ENCODE data around the gene KRTAP20-2. TPM values are rescaled to one million over a fixed set of nuclear protein-coding genes. Genes with fewer than 3 reads are reported as not detected.

KRTAP20-2 gene
- total and polyA plus RNA-seq, 10 of the 15 experiments (the other 5 are each of a cell fraction or from before 2014, with no cell fraction given): not detected

DNA sequence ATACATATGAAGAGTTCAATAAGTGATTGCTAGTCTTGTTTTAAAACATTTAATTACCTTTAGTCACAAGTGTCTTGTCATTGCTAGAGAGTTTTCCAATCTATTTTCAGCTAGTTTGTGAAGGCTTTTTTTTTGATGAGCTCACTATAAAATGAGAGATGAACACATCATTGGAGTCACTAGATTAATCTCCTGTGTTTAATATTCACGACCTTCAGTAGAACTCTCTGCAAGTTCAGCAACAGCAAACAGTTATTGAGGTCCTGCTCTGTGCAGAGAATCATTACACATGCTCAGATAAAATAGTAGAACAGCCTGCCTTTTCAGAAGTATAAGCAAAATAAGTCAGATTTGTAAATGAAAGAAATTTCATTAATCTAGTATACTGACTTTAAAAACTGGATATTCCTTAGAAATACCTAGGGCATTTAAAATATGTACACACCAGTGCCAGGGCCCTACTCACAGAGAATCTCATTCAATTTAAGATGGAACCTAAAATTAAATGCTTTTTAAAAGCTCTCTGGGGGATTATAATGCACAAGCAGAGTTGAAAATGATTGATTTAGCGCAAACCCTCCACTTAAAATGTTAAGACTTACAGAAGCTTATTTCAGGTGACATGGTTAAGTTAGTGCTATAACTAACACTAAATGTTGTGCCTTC lies 38.1 kb downstream of the KRTAP20-2 start:
- Histone ChIP-seq H3K9ac (ENCODE audit: control insufficient read depth, insufficient read depth, low read length) (no peak overlapping the region), H3K4me2 (ENCODE audit: control insufficient read depth, insufficient read depth) (no peak overlapping the region), H3K4me3 (no peak overlapping the region), H3K27me3 (replicated peaks in 1 of 2; ENCODE audit: control insufficient read depth in 2 of 2, insufficient read depth in 2 of 2, low read length in 1 of 2) (no peaks in the 10 kb centered on the region), H4K20me1 (ENCODE audit: control insufficient read depth, insufficient read depth) (no peaks in the 10 kb centered on the region), H2AFZ (ENCODE audit: control insufficient read depth, low read depth, low read length) (no peak overlapping the region), H3K9me3 (replicated peaks; ENCODE audit: control insufficient read depth, insufficient read depth, low read length) (no peaks in the 10 kb centered on the region; the same call in 2 of the 3 replicates), H3K79me2 (ENCODE audit: control insufficient read depth, insufficient read depth, low read length) (no peaks in the 10 kb centered on the region), H3K36me3 (ENCODE audit: control insufficient read depth in 2 of 2, insufficient read depth in 2 of 2, low read length in 1 of 2) (no peaks in the 10 kb centered on the region), H3K27ac (ENCODE audit: control insufficient read depth, insufficient read depth) (no peak overlapping the region), H3K4me1 (ENCODE audit: control insufficient read depth, insufficient read depth, low read length) (no peaks in the 10 kb centered on the region)
- intact Hi-C loops (cut with micrococcal nuclease; ENCODE audit: unreplicated experiment) (no loop called here), in situ Hi-C loops (cut with MboI) (no loop called here)
- SMC1A ChIA-PET (ENCODE audit: uncharacterized antibody, unreplicated experiment): no interaction called here
- POLR2A ChIA-PET: no interaction called here
- no TSS peak for BruUV-seq (replicated peaks)
- no peak for ATAC-seq
- TF ChIP-seq CBX5 (IDR thresholded peaks at IDR 0.05; ENCODE audit: low read depth): no peak
- TF ChIP-seq HDAC2 (IDR thresholded peaks at IDR 0.05): no peak
- TF ChIP-seq, protein P1, sequence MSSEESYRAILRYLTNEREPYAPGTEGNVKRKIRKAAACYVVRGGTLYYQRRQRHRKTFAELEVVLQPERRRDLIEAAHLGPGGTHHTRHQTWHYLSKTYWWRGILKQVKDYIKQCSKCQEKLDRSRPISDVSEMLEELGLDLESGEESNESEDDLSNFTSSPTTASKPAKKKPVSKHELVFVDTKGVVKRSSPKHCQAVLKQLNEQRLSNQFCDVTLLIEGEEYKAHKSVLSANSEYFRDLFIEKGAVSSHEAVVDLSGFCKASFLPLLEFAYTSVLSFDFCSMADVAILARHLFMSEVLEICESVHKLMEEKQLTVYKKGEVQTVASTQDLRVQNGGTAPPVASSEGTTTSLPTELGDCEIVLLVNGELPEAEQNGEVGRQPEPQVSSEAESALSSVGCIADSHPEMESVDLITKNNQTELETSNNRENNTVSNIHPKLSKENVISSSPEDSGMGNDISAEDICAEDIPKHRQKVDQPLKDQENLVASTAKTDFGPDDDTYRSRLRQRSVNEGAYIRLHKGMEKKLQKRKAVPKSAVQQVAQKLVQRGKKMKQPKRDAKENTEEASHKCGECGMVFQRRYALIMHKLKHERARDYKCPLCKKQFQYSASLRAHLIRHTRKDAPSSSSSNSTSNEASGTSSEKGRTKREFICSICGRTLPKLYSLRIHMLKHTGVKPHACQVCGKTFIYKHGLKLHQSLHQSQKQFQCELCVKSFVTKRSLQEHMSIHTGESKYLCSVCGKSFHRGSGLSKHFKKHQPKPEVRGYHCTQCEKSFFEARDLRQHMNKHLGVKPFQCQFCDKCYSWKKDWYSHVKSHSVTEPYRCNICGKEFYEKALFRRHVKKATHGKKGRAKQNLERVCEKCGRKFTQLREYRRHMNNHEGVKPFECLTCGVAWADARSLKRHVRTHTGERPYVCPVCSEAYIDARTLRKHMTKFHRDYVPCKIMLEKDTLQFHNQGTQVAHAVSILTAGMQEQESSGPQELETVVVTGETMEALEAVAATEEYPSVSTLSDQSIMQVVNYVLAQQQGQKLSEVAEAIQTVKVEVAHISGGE (CRISPR knock-in tag; IDR thresholded peaks at IDR 0.05): no peak
- no peak for TF ChIP-seq HDGF (IDR thresholded peaks at IDR 0.05)
- TF ChIP-seq BRCA1 (IDR thresholded peaks at IDR 0.05; ENCODE audit: low read depth, low read length): no peak
- TF ChIP-seq SREBF1 (IDR thresholded peaks at IDR 0.05; ENCODE audit: low read length): no peak
- no peak for TF ChIP-seq SREBF2 (IDR thresholded peaks at IDR 0.05; ENCODE audit: low read length)
- no peak for TF ChIP-seq FOXK2 (IDR thresholded peaks at IDR 0.05)
- TF ChIP-seq, protein P2, sequence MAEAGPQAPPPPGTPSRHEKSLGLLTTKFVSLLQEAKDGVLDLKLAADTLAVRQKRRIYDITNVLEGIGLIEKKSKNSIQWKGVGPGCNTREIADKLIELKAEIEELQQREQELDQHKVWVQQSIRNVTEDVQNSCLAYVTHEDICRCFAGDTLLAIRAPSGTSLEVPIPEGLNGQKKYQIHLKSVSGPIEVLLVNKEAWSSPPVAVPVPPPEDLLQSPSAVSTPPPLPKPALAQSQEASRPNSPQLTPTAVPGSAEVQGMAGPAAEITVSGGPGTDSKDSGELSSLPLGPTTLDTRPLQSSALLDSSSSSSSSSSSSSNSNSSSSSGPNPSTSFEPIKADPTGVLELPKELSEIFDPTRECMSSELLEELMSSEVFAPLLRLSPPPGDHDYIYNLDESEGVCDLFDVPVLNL (IDR thresholded peaks at IDR 0.05; ENCODE audit: low read depth, low read length): no peak
- TF ChIP-seq, protein P3, sequence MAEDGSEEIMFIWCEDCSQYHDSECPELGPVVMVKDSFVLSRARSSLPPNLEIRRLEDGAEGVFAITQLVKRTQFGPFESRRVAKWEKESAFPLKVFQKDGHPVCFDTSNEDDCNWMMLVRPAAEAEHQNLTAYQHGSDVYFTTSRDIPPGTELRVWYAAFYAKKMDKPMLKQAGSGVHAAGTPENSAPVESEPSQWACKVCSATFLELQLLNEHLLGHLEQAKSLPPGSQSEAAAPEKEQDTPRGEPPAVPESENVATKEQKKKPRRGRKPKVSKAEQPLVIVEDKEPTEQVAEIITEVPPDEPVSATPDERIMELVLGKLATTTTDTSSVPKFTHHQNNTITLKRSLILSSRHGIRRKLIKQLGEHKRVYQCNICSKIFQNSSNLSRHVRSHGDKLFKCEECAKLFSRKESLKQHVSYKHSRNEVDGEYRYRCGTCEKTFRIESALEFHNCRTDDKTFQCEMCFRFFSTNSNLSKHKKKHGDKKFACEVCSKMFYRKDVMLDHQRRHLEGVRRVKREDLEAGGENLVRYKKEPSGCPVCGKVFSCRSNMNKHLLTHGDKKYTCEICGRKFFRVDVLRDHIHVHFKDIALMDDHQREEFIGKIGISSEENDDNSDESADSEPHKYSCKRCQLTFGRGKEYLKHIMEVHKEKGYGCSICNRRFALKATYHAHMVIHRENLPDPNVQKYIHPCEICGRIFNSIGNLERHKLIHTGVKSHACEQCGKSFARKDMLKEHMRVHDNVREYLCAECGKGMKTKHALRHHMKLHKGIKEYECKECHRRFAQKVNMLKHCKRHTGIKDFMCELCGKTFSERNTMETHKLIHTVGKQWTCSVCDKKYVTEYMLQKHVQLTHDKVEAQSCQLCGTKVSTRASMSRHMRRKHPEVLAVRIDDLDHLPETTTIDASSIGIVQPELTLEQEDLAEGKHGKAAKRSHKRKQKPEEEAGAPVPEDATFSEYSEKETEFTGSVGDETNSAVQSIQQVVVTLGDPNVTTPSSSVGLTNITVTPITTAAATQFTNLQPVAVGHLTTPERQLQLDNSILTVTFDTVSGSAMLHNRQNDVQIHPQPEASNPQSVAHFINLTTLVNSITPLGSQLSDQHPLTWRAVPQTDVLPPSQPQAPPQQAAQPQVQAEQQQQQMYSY (CRISPR knock-in tag; IDR thresholded peaks at IDR 0.05): no peak
- TF ChIP-seq KDM1A (IDR thresholded peaks at IDR 0.05; ENCODE audit: borderline replicate concordance): no peak
- DNase-seq (ENCODE audit: low read depth, low spot score): no peak
- CTCF ChIA-PET: no interaction called here
- FAIRE-seq: no peak
- WGBS (ENCODE audit: insufficient coverage, insufficient replicate concordance, low lambda C conversion rate, missing lambda C conversion rate): 35% methylated on average over 2 of the region's 2 CpGs
- RAD21 ChIA-PET (ENCODE audit: unreplicated experiment): no interaction called here
